Body of pancreas (tissue), 4 donors: ENCODE results near the gene LIF.

Source experiments
- POLR2A ChIP-seq, 3 donors: fragments of 450-650 bp; IDR thresholded peaks; one replicate each; pipeline ENCODE4 v1.6.1; 2016; ENCODE audit warnings: antibody characterized with exemption in 3 of 3, mild to moderate bottlenecking in 2 of 3
- TF ChIP-seq, protein P1 (sequence below), 7 experiments: fragments of 450-650 bp in 4 of 7; fragments of 200-600 bp in 3 of 7; sonication (generic) in 3 of 7; IDR thresholded peaks; one replicate each; pipeline ENCODE4 v1.5.1; 2016 to 2019; ENCODE audit warnings: antibody characterized with exemption in 7 of 7

DNA sequence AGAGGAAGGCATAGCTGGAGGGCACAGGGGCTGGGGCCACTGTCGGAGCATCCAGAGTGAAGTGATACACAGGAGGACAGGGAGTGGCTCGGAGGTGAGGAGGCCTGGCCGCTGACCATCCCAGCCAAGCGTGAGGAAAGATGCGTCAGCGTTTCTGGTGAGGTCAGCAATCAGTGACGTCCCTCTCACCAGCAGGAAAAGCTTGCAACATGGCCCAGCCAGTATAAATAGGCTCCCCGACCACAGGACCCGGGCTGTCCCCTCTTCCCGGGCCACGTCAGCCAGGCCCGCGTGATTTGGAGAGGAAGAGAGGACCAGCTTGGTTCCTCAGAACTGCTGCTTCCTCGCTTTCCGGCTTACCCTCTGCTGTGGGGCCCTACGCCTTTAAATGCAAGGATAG, 24.3 kb upstream of the LIF start:
- TF ChIP-seq, protein P1, sequence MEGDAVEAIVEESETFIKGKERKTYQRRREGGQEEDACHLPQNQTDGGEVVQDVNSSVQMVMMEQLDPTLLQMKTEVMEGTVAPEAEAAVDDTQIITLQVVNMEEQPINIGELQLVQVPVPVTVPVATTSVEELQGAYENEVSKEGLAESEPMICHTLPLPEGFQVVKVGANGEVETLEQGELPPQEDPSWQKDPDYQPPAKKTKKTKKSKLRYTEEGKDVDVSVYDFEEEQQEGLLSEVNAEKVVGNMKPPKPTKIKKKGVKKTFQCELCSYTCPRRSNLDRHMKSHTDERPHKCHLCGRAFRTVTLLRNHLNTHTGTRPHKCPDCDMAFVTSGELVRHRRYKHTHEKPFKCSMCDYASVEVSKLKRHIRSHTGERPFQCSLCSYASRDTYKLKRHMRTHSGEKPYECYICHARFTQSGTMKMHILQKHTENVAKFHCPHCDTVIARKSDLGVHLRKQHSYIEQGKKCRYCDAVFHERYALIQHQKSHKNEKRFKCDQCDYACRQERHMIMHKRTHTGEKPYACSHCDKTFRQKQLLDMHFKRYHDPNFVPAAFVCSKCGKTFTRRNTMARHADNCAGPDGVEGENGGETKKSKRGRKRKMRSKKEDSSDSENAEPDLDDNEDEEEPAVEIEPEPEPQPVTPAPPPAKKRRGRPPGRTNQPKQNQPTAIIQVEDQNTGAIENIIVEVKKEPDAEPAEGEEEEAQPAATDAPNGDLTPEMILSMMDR (IDR thresholded peaks at IDR 0.05), result no peak
- peak in 2 of 3 donors; percentile 8 to 38 for TF ChIP-seq POLR2A (IDR thresholded peaks at IDR 0.05)
